ENCODE results near the gene FNDC8. TPM values are rescaled to one million over a fixed set of nuclear protein-coding genes. Genes with fewer than 3 reads are reported as not detected.

The FNDC8 gene
- total and polyA plus RNA-seq, 9 of the 15 experiments (the other 6 are each of a cell fraction or from before 2014, with no cell fraction given): 0.04 TPM; not detected in 8

DNA sequence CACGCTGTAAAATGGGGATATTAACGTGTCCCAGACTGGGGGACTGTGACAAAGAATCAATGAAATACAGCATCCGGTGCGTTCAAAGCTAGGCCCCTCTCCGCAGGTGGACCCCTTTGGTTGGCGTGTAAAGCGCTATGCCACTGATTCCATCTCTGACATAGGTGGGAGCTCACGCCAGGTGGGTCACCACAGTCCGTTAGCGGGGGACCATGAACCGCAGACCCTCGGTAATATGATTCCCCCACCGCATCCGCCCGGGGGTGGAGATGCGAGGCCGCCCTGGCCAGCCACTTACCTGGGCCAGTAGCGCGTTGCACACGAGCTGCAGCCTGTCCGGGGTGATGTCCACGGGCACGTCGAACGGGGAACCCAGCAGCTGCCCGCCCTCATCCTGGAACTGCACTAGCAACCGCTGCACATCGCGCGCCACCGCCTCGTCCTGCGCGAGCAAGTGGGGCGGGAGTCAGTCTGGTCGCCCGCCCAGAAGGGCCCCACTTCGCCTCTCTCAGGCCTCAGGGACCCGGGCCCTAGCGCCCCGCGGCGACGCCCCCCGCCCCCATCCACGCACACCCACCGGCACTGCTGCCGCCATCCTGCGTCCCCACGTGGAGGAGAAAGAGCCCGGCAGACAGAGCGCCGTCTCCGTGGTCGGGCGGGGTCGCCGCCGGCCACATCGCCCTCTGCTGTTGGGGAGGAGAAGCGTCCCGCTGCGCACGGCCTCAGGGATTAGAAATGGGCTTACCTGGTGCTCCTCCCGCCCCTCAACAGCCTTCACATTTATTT lies 20.5 kb downstream of the FNDC8 start, which contains the start of gene NLE1 (continued):
- TF ChIP-seq, protein P1, sequence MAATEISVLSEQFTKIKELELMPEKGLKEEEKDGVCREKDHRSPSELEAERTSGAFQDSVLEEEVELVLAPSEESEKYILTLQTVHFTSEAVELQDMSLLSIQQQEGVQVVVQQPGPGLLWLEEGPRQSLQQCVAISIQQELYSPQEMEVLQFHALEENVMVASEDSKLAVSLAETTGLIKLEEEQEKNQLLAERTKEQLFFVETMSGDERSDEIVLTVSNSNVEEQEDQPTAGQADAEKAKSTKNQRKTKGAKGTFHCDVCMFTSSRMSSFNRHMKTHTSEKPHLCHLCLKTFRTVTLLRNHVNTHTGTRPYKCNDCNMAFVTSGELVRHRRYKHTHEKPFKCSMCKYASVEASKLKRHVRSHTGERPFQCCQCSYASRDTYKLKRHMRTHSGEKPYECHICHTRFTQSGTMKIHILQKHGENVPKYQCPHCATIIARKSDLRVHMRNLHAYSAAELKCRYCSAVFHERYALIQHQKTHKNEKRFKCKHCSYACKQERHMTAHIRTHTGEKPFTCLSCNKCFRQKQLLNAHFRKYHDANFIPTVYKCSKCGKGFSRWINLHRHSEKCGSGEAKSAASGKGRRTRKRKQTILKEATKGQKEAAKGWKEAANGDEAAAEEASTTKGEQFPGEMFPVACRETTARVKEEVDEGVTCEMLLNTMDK (IDR thresholded peaks at IDR 0.05; ENCODE audit: borderline replicate concordance, insufficient read depth, low read depth, low read length, poor library complexity, severe bottlenecking): peak; percentile 96
- TF ChIP-seq CBFB (CRISPR knock-in tag; IDR thresholded peaks at IDR 0.05) (no peak), KAT2B (IDR thresholded peaks at IDR 0.05; ENCODE audit: low read depth, low read length) (no peak), FOXM1 (IDR thresholded peaks at IDR 0.05; ENCODE audit: low read depth) (no peak), FOXM1 (CRISPR knock-in tag; IDR thresholded peaks at IDR 0.05; ENCODE audit: low read depth) (0 out of 2 replicates have a peak, but pooled peaks have one; percentile 53), GATAD2B (IDR thresholded peaks at IDR 0.05; ENCODE audit: borderline replicate concordance) (no peak), RB1 (IDR thresholded peaks at IDR 0.05; ENCODE audit: low read depth) (peak; percentile 91), ATF1 (CRISPR knock-in tag; IDR thresholded peaks at IDR 0.05) (no peak), ATF1 (tag; IDR thresholded peaks at IDR 0.05) (peak; percentile 82), SMARCA4 (IDR thresholded peaks at IDR 0.05) (no peak), POLR2G (IDR thresholded peaks at IDR 0.05; ENCODE audit: low read depth, low read length) (peak; percentile 93)
- TF ChIP-seq, protein P2, sequence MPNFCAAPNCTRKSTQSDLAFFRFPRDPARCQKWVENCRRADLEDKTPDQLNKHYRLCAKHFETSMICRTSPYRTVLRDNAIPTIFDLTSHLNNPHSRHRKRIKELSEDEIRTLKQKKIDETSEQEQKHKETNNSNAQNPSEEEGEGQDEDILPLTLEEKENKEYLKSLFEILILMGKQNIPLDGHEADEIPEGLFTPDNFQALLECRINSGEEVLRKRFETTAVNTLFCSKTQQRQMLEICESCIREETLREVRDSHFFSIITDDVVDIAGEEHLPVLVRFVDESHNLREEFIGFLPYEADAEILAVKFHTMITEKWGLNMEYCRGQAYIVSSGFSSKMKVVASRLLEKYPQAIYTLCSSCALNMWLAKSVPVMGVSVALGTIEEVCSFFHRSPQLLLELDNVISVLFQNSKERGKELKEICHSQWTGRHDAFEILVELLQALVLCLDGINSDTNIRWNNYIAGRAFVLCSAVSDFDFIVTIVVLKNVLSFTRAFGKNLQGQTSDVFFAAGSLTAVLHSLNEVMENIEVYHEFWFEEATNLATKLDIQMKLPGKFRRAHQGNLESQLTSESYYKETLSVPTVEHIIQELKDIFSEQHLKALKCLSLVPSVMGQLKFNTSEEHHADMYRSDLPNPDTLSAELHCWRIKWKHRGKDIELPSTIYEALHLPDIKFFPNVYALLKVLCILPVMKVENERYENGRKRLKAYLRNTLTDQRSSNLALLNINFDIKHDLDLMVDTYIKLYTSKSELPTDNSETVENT (CRISPR knock-in tag; IDR thresholded peaks at IDR 0.05): peak; percentile 98
- TF ChIP-seq, protein P3, sequence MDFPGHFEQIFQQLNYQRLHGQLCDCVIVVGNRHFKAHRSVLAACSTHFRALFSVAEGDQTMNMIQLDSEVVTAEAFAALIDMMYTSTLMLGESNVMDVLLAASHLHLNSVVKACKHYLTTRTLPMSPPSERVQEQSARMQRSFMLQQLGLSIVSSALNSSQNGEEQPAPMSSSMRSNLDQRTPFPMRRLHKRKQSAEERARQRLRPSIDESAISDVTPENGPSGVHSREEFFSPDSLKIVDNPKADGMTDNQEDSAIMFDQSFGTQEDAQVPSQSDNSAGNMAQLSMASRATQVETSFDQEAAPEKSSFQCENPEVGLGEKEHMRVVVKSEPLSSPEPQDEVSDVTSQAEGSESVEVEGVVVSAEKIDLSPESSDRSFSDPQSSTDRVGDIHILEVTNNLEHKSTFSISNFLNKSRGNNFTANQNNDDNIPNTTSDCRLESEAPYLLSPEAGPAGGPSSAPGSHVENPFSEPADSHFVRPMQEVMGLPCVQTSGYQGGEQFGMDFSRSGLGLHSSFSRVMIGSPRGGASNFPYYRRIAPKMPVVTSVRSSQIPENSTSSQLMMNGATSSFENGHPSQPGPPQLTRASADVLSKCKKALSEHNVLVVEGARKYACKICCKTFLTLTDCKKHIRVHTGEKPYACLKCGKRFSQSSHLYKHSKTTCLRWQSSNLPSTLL (IDR thresholded peaks at IDR 0.05): no peak
